Neural progenitor cell (in vitro differentiated cells): ENCODE data around the gene MNS1. TPM values are rescaled to one million over a fixed set of nuclear protein-coding genes. Genes with fewer than 3 reads are reported as not detected.

Source experiments
- DNase-seq: peaks from one replicate; pipeline ENCODE4 v3.0.0-alpha.2; 2016; ENCODE audit warnings: low spot score
- H2AFZ ChIP-seq: fragments of 200-600 bp; sonication (generic); replicated peaks from 2 replicates; pipeline ENCODE4 v1.6.1; 2016; ENCODE audit warnings: antibody characterized with exemption
- H3F3A ChIP-seq: fragments of 200-600 bp; sonication (generic); 2 replicates; pipeline ENCODE4 v1.6.1; 2016; ENCODE audit warnings: antibody characterized with exemption, low read depth
- H3K27ac ChIP-seq: fragments of 200-600 bp; sonication (generic); 2 replicates; pipeline ENCODE4 v1.5.1; 2016; ENCODE audit warnings: mild to moderate bottlenecking
- H3K27me3 ChIP-seq: fragments of 200-600 bp; sonication (generic); 2 replicates; pipeline ENCODE4 v1.6.1; 2016; ENCODE audit warnings: mild to moderate bottlenecking, moderate library complexity
- H3K36me3 ChIP-seq: fragments of 200-600 bp; sonication (generic); 2 replicates; pipeline ENCODE4 v1.5.1; 2016
- H3K4me1 ChIP-seq: fragments of 200-600 bp; sonication (generic); 2 replicates; pipeline ENCODE4 v1.6.1; 2016; ENCODE audit warnings: mixed run types
- H3K4me2 ChIP-seq: fragments of 200-600 bp; sonication (generic); 2 replicates; pipeline ENCODE4 v1.6.1; 2016
- H3K4me3 ChIP-seq: fragments of 200-600 bp; sonication (generic); 2 replicates; pipeline ENCODE4 v1.5.1; 2016
- H3K79me2 ChIP-seq: fragments of 200-600 bp; sonication (generic); 2 replicates; pipeline ENCODE4 v1.6.1; 2016; ENCODE audit warnings: low read depth
- H3K9ac ChIP-seq: fragments of 200-600 bp; sonication (generic); 2 replicates; pipeline ENCODE4 v1.6.1; 2016
- H3K9me3 ChIP-seq: fragments of 200-600 bp; sonication (generic); 2 replicates; pipeline ENCODE4 v1.5.1; 2016; ENCODE audit warnings: low read depth
- H4K20me1 ChIP-seq: fragments of 200-600 bp; sonication (generic); 2 replicates; pipeline ENCODE4 v1.6.1; 2016; ENCODE audit warnings: low read depth
- H3K27ac Mint-ChIP-seq: 3 replicates; pipeline ENCODE4 v1.8.0; 2021; ENCODE audit warnings: mixed read lengths
- H3K27me3 Mint-ChIP-seq: 2 replicates; pipeline ENCODE4 v1.8.0; 2022; ENCODE audit warnings: low read depth, mild to moderate bottlenecking, inconsistent platforms, moderate library complexity, mixed read lengths; ENCODE audit not compliant: insufficient read depth
- H3K36me3 Mint-ChIP-seq: 3 replicates; pipeline ENCODE4 v1.8.0; 2021; ENCODE audit warnings: mixed read lengths
- H3K4me1 Mint-ChIP-seq: 3 replicates; pipeline ENCODE4 v1.8.0; 2021; ENCODE audit warnings: mixed read lengths
- H3K4me3 Mint-ChIP-seq: 3 replicates; pipeline ENCODE4 v1.8.0; 2021; ENCODE audit warnings: mild to moderate bottlenecking, moderate library complexity, mixed read lengths
- H3K9me3 Mint-ChIP-seq: 3 replicates; pipeline ENCODE4 v1.8.0; 2020; ENCODE audit warnings: mixed read lengths
- CTCF ChIP-seq: fragments of 200-600 bp; sonication (generic); IDR thresholded peaks from 2 replicates; pipeline ENCODE4 v1.5.1; 2017; ENCODE audit warnings: antibody characterized with exemption, mild to moderate bottlenecking
- EZH2 ChIP-seq: fragments of 200-600 bp; sonication (generic); IDR thresholded peaks from 2 replicates; pipeline ENCODE4 v1.6.1; 2017; ENCODE audit warnings: antibody characterized with exemption, mild to moderate bottlenecking, moderate library complexity
- EZH2phosphoT487 ChIP-seq: fragments of 200-600 bp; sonication (generic); IDR thresholded peaks from 2 replicates; pipeline ENCODE4 v1.6.1; 2017; ENCODE audit warnings: antibody characterized with exemption
- total RNA-seq: library from RNA; depleted of rRNA; stranded (reverse); fragments of >200 nt; gene quantifications from 2 replicates; pipeline ENCODE4 v1.2.3, GENCODE V29; 2015; ENCODE audit warnings: low replicate concordance

The MNS1 gene
- total RNA-seq = 3.0 and 6.2 TPM in 2 replicates

GRCh38 chr15:56464893-56465520 lies at the start of gene MNS1:
Gene MNS1 (minus strand): TSS chr15:56465137. CDS start chr15:56464972, 165 bp downstream.
- no peaks in the 10 kb centered on the region for H3K4me1 ChIP-seq
- peak; percentile 93 for DNase-seq
- H3K4me1 Mint-ChIP-seq = peaks cover 7% of the 10 kb centered on the region
- H3K4me2 ChIP-seq = peak within 1 kb of the TSS; percentile 90
- no peaks in the 10 kb centered on the region for H3K36me3 ChIP-seq
- peak within 1 kb of the TSS; percentile 85 for H3K4me3 Mint-ChIP-seq
- no peaks in the 10 kb centered on the region for H3K9me3 ChIP-seq
- H3K27ac ChIP-seq = no peak within 1 kb of the TSS
- H3K9ac ChIP-seq = no peak within 1 kb of the TSS
- H3K4me3 ChIP-seq = peak within 1 kb of the TSS; percentile 63
- no peaks in the 10 kb centered on the region for H3K79me2 ChIP-seq
- peaks cover 2% of the 10 kb centered on the region for H3K36me3 Mint-ChIP-seq
- peak within 1 kb of the TSS; percentile 88 for H2AFZ ChIP-seq
- H3K9me3 Mint-ChIP-seq = no peaks in the 10 kb centered on the region
- H3K27me3 ChIP-seq = peaks cover 49% of the 10 kb centered on the region
- H3K27ac Mint-ChIP-seq = peak within 1 kb of the TSS; percentile 87
- H3F3A ChIP-seq = no peaks in the 10 kb centered on the region
- no peaks in the 10 kb centered on the region for H4K20me1 ChIP-seq
- no peaks in the 10 kb centered on the region for H3K27me3 Mint-ChIP-seq
- TF ChIP-seq EZH2phosphoT487 = no peak
- no peak for TF ChIP-seq EZH2
- TF ChIP-seq CTCF = no peak

- Histone ChIP-seq H3K4me1 (no peaks in the 10 kb centered on the region), H3K9me3 (no peaks in the 10 kb centered on the region), H3F3A (no peaks in the 10 kb centered on the region), H3K79me2 (no peaks in the 10 kb centered on the region), H2AFZ (peak overlapping the region; percentile 27), H4K20me1 (no peaks in the 10 kb centered on the region), H3K4me2 (no peak overlapping the region), H3K36me3 (no peaks in the 10 kb centered on the region), H3K4me3 (no peak overlapping the region), H3K27me3 (no peaks in the 10 kb centered on the region), H3K27ac (no peak overlapping the region), H3K9ac (no peak overlapping the region)
- Mint-ChIP-seq H3K27me3 (peaks cover 2% of the 10 kb centered on the region), H3K9me3 (peaks cover 5% of the 10 kb centered on the region), H3K36me3 (no peaks in the 10 kb centered on the region), H3K27ac (no peak overlapping the region), H3K4me1 (no peaks in the 10 kb centered on the region), H3K4me3 (no peak overlapping the region)
- no peak for TF ChIP-seq EZH2phosphoT487
- TF ChIP-seq EZH2 = no peak
- TF ChIP-seq CTCF = peak; percentile 79
- peak; percentile 66 for DNase-seq
These were observed 31.7 kb upstream of the MNS1 start for GRCh38 chr15:56496635-56497034.

- Mint-ChIP-seq H3K27ac (no peak overlapping the region), H3K36me3 (no peaks in the 10 kb centered on the region), H3K9me3 (no peaks in the 10 kb centered on the region), H3K4me3 (no peak overlapping the region), H3K4me1 (no peaks in the 10 kb centered on the region), H3K27me3 (peaks cover 2% of the 10 kb centered on the region)
- Histone ChIP-seq H4K20me1 (no peaks in the 10 kb centered on the region), H3K36me3 (no peaks in the 10 kb centered on the region), H3K27ac (no peak overlapping the region), H3K9ac (no peak overlapping the region), H3F3A (no peaks in the 10 kb centered on the region), H3K4me1 (no peaks in the 10 kb centered on the region), H3K9me3 (no peaks in the 10 kb centered on the region), H3K4me3 (no peak overlapping the region), H2AFZ (no peak overlapping the region), H3K79me2 (no peaks in the 10 kb centered on the region), H3K4me2 (no peak overlapping the region), H3K27me3 (no peaks in the 10 kb centered on the region)
- DNase-seq = no peak
- no peak for TF ChIP-seq EZH2
- TF ChIP-seq EZH2phosphoT487 = no peak
- TF ChIP-seq CTCF = no peak
These were observed 30.6 kb upstream of the MNS1 start for GRCh38 chr15:56495533-56495932.
